GM18526 (cell line): ENCODE data around the gene ATP8B2.

Experiments
- POLR2A ChIP-seq: IDR thresholded peaks from 3 replicates; pipeline ENCODE4 v1.6.1; 2011; ENCODE audit not compliant: insufficient read length; ENCODE audit errors: extremely low read depth

The ATP8B2 gene

GRCh38 chr1:154346276-154346917, 21.1 kb downstream of the ATP8B2 start:
- TF ChIP-seq POLR2A: no peak

- no peak for TF ChIP-seq POLR2A
Observed at GRCh38 chr1:154347961-154348360, 22.6 kb downstream of the ATP8B2 start.

GRCh38 chr1:154348429-154349076, 23.2 kb downstream of the ATP8B2 start:
- TF ChIP-seq POLR2A: no peak

GRCh38 chr1:154349121-154349520, 23.8 kb downstream of the ATP8B2 start:
- TF ChIP-seq POLR2A: no peak

GRCh38 chr1:154350383-154350782, 25.1 kb downstream of the ATP8B2 start:
- TF ChIP-seq POLR2A: no peak

- no peak for TF ChIP-seq POLR2A
Observed at GRCh38 chr1:154351363-154352068, 26.2 kb downstream of the ATP8B2 start.

GRCh38 chr1:154352245-154352580, 26.9 kb downstream of the ATP8B2 start:
- no peak for TF ChIP-seq POLR2A

GRCh38 chr1:154352581-154353459, 27.5 kb downstream of the ATP8B2 start:
- no peak for TF ChIP-seq POLR2A

- TF ChIP-seq POLR2A: no peak
Observed at GRCh38 chr1:154353460-154353904, 28.2 kb downstream of the ATP8B2 start.

GRCh38 chr1:154353966-154354365, 28.6 kb downstream of the ATP8B2 start:
- TF ChIP-seq POLR2A: no peak

GRCh38 chr1:154358519-154358918, 33.2 kb downstream of the ATP8B2 start:
- no peak for TF ChIP-seq POLR2A

GRCh38 chr1:154360288-154360687, 35.0 kb downstream of the ATP8B2 start:
- TF ChIP-seq POLR2A: no peak

GRCh38 chr1:154361357-154361756, 36.0 kb downstream of the ATP8B2 start:
- no peak for TF ChIP-seq POLR2A

GRCh38 chr1:154371436-154371835, 46.1 kb downstream of the ATP8B2 start:
- TF ChIP-seq POLR2A: no peak

GRCh38 chr1:154379301-154379700, 54.0 kb downstream of the ATP8B2 start:
- TF ChIP-seq POLR2A: no peak
